GM18502 (cell line): Measurements from ENCODE around the gene ZNF687.
"Not testable (repeated sequence)": the region's sequence is repeated elsewhere in the genome, so short reads cannot be mapped to it uniquely, and the experiment has no call there.

Source experiments
- ATAC-seq: cut with Tn5 transposase; IDR thresholded peaks from one replicate; pipeline ENCODE4 v1.9.1; 2021; ENCODE audit warnings: mild to moderate bottlenecking; ENCODE audit not compliant: unreplicated experiment, poor library complexity

The ZNF687 gene

GRCh38 chr1:151281969-151282882, at the start of gene ZNF687:
TSS of gene ZNF687 (plus strand) at chr1:151282299. CDS start at chr1:151286292, 3,993 bp downstream.
- ATAC-seq = peak; percentile 87

GRCh38 chr1:151235235-151235634, 46.9 kb upstream of the ZNF687 start:
- ATAC-seq = no peak

GRCh38 chr1:151237678-151238466, 44.2 kb upstream of the ZNF687 start:
- ATAC-seq = no peak

GRCh38 chr1:151238467-151238739, 43.7 kb upstream of the ZNF687 start:
- ATAC-seq = no peak

- ATAC-seq = no peak
Observed at GRCh38 chr1:151242442-151242841, 39.7 kb upstream of the ZNF687 start.

- ATAC-seq = no peak
Observed at GRCh38 chr1:151243683-151244216, 38.3 kb upstream of the ZNF687 start.

- ATAC-seq = no peak
Observed at GRCh38 chr1:151246786-151247185, 35.3 kb upstream of the ZNF687 start.

GRCh38 chr1:151251656-151252470, 30.2 kb upstream of the ZNF687 start:
- no peak for ATAC-seq

- ATAC-seq = peak; percentile 90
Observed at GRCh38 chr1:151254217-151255213, 27.6 kb upstream of the ZNF687 start, which contains the start of gene PSMD4. TSS of gene PSMD4 (plus strand) at chr1:151254734. CDS start at chr1:151254783, 49 bp downstream.

- no peak for ATAC-seq
Observed at GRCh38 chr1:151255381-151255780, 26.7 kb upstream of the ZNF687 start.

- no peak for ATAC-seq
Observed at GRCh38 chr1:151259351-151259750, 22.7 kb upstream of the ZNF687 start.

- ATAC-seq = no peak
Observed at GRCh38 chr1:151265446-151266236, 16.5 kb upstream of the ZNF687 start.

GRCh38 chr1:151266315-151266714, 15.8 kb upstream of the ZNF687 start:
- ATAC-seq = no peak

- ATAC-seq = no peak
Observed at GRCh38 chr1:151266821-151267220, 15.3 kb upstream of the ZNF687 start.

GRCh38 chr1:151267760-151268159, 14.3 kb upstream of the ZNF687 start:
- ATAC-seq = no peak

GRCh38 chr1:151273924-151274466, 8.1 kb upstream of the ZNF687 start:
- ATAC-seq = no peak

GRCh38 chr1:151275341-151275740, 6.8 kb upstream of the ZNF687 start:
- ATAC-seq = not testable (repeated sequence)

GRCh38 chr1:151277249-151277648, 4.8 kb upstream of the ZNF687 start:
- ATAC-seq = no peak
